Epithelial cell of proximal tubule (primary cell): ENCODE results near the gene PSMA7. TPM values are rescaled to one million over a fixed set of nuclear protein-coding genes. Genes with fewer than 3 reads are reported as not detected.

Source experiments
- DNase-seq: peaks from one replicate; pipeline ENCODE4 v3.0.0-alpha.2; 2011; ENCODE audit warnings: low read depth
- H3K4me3 ChIP-seq: 2 replicates; pipeline ENCODE4 v1.5.1; 2011; ENCODE audit warnings: low read depth, mild to moderate bottlenecking, low read length
- total RNA-seq: library from RNA; depleted of rRNA; stranded (reverse); fragments of >200 nt; gene quantifications from 2 replicates; pipeline ENCODE4 v1.2.3, GENCODE V29; 2015
- TF ChIP-seq, protein P1 (sequence below): conservative IDR thresholded peaks from 2 replicates; pipeline ENCODE4 v1.5.1; 2012; ENCODE audit warnings: low read depth, mild to moderate bottlenecking, low read length

Gene PSMA7
- total RNA-seq = 541 and 587 TPM in 2 replicates

DNA sequence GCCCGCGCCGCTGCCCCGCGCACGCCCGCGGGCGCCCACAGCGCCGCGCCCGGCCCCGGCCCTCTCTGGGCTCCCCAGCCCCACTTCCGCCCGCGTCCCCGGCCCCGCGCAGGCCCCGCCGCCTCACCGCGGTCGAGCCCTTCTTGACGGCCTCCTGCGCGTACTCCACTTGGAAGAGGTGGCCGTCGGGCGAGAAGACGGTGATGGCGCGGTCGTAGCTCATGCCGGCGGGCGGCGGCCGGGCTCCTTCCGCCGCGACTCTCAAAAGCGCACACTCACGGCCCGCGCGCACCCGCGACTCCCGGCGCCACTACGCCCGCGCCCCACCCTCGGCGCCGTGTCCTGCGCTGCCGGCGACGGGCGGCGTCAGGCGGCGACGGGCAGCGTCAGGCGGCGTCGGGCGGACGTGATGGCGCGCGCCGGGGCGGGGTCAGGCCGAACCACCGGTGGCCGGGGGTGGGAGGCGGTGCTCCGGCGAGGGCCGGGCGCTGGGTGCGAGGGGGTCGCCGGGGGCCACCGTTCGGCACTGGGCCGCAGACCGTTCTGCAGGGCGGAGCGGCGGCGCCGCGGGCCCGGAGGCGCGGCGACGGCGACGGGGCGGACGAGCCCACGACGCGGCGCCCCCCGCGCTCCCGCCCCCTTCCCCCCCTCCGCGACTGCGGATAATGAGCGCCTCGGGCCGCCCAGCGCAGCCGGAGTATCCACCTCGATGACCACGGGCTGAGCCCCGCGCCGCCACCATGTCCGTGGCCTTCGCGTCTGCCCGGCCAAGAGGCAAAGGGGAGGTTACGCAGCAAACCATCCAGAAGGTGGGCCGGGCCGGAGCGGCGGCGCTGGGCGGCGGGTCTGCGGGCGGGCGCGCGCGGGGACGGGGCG, at the start of gene PSMA7, which contains the start of gene SS18L1:
Gene PSMA7 (minus strand): TSS at position 314 of the 876 bp plus-strand sequence. CDS start 91 bp downstream, at position 223.
Gene SS18L1 (plus strand): TSS at position 689 of the 876 bp plus-strand sequence. CDS start 52 bp downstream, at position 741.
- TF ChIP-seq, protein P1, sequence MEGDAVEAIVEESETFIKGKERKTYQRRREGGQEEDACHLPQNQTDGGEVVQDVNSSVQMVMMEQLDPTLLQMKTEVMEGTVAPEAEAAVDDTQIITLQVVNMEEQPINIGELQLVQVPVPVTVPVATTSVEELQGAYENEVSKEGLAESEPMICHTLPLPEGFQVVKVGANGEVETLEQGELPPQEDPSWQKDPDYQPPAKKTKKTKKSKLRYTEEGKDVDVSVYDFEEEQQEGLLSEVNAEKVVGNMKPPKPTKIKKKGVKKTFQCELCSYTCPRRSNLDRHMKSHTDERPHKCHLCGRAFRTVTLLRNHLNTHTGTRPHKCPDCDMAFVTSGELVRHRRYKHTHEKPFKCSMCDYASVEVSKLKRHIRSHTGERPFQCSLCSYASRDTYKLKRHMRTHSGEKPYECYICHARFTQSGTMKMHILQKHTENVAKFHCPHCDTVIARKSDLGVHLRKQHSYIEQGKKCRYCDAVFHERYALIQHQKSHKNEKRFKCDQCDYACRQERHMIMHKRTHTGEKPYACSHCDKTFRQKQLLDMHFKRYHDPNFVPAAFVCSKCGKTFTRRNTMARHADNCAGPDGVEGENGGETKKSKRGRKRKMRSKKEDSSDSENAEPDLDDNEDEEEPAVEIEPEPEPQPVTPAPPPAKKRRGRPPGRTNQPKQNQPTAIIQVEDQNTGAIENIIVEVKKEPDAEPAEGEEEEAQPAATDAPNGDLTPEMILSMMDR = no peak

DNA sequence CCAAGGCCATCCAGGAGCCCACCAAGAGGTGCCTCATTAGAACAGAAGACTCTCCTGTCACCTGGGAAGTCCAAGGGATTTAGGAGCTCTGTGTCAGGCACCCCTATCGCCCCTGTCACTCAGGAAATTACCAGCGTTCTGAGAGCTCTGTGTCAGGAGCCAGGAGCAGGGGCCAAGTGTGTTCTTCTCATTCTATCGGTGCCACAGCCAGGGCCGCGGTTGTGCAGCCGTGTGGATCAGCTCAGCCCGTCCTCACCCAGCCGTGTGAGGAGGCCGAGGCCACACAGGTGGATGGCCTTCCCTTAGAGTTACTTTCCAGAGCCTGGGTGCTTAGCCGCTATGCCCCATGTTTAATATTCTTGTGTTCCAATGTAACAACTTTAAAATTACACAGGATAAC, 49.4 kb upstream of the PSMA7 start:
- H3K4me3 ChIP-seq = no peak overlapping the region
- TF ChIP-seq, protein P1 = no peak

More for the DNA sequence above, at the start of gene PSMA7, which contains the start of gene SS18L1:
- peak within 1 kb of the TSS; percentile 80 for H3K4me3 ChIP-seq
- no peak for DNase-seq

DNA sequence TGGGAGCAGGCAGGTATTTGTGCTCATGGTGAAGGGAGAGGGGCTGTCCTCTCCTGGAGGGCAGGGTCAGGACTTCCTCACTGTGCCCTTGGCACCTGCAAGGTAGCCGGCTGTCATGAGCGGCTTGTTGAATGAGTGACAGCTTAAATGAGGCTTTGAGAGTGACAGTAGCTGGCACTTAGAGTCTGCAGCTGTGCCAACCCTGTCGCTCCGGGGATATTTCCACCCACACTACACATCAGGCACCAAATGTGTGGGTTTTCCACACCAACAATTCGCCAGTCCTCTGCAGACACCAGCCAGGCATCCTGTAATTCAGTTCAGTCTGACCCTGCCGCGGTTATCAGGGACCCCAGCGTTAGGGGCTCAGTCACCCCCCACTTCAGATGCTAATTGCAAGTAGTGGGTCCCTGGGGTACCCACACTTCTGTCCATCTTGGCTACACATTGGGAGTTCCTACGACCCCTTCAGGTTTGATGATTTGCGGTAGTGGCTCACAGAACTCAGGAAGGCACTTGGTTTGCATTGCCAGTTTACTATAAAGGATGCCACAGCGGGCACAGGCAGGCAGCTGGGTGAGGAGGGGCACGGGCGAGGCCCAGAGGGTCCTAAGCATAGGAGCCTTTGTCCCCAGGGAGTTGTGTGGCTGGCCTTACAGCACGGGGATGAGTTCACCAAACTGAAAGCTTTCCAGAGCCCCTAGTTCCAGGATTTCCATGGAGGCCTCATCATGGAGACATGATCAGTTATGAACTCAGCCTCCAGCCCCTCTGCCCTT, 48.8 kb upstream of the PSMA7 start:
- no peak overlapping the region for H3K4me3 ChIP-seq
- no peak for DNase-seq
- TF ChIP-seq, protein P1 = no peak

More for the DNA sequence above, 49.4 kb upstream of the PSMA7 start:
- DNase-seq = no peak

DNA sequence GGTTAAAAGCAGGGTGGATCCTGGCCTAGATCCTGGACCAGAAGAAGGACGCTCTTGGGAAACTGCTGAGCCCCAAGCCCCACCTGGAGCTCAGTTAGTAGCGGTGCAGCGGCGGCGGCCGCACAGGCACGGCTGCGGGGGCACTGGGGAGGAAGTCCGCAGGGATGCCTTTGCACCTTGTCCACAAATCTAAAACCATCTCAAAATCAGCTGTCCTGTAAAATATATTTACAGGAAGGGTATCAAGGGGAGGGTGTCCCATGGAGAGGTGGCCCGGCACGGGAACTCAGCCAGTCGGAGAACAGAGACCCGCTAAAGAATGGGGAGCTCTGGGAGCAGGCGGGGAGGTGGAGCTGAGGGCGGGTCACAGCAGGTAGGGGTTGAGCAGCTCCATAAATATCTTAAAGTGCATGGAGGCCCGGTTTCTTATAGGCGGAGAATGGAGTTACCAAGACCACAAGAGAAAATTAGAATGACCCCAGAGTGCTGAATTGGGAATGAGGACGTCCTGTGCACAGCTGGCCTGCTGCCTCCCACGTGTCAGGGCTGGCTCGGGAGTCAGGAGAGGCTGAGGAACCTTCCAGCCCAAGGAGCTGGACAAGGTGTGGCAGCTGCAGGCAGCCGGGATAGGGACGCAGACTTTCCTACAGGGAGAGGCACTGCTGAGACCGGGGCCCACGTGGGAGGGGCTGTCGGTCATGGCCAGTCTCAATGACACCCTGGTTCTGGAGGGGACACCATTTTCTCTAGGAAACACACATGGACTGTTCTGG, 47.6 kb upstream of the PSMA7 start:
- no peak for DNase-seq
- no peak overlapping the region for H3K4me3 ChIP-seq
- TF ChIP-seq, protein P1 = no peak

DNA sequence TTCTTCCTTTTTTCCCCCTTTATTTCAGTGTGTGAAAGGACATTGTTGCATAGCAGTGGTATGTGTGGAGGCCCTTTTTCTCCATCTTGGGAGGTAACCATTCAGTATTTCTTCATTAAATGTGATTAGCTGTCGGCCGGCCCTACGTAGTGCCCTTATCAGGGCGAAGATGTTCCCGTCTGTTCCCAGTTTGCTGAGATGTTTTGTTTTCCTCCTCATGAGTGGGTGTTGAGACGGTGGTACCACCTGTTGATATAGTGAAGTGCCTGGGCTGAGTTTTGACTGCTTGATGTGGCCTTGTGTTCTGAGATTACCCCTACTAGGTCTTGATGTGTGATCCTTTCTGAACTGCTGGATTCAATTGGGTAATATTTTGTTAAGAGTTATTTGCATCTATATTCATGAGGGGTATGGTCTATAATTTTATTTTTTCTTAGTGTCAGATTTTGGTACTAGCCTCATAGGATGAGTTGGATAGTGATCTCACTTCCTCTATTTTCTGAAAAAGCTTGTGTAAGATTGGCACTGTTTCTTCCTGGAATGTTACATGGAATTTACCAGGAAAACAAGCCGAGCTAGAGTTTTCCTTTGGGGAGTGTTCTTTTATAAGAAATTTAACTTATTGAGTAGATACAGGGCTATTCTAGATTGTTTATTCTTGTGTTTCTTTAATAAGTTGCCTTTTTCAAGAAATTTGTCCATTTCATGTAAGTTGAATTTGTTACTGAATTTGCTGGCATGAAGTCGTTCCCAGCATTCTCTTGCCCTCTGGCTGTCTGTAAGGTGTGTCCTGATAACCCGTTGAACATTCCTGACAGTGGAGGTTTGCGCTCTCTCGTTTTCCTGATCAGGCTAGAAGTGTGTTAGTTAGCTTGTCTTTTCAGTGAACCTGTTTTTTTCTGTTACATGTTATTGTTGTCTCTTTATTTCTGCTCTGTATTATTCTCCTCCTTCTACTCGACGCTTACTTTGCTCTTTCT, 44.0 kb upstream of the PSMA7 start:
- no peak for DNase-seq
- H3K4me3 ChIP-seq = no peak overlapping the region
- TF ChIP-seq, protein P1 = no peak
